SK-N-MC (cell line): ENCODE measurements around the gene TMCO6.

ENCODE experiments used
- EZH2 ChIP-seq: fragments of 200-600 bp; sonication (generic); IDR thresholded peaks from one replicate; pipeline ENCODE4 v1.6.1; 2017; ENCODE audit warnings: antibody characterized with exemption
- POLR2AphosphoS5 ChIP-seq: IDR thresholded peaks from 2 replicates; pipeline ENCODE4 v1.6.1; 2012; ENCODE audit warnings: mild to moderate bottlenecking, low read depth, low read length, borderline replicate concordance

GRCh38 chr5:140678993-140679392, 39.7 kb downstream of the TMCO6 start:
- TF ChIP-seq EZH2 (no peak), POLR2AphosphoS5 (no peak)
